ENCODE measurements around the gene LRRC75A.
"Not testable (repeated sequence)": the region's sequence is repeated elsewhere in the genome, so short reads cannot be mapped to it uniquely, and the experiment has no call there.

Gene LRRC75A

DNA sequence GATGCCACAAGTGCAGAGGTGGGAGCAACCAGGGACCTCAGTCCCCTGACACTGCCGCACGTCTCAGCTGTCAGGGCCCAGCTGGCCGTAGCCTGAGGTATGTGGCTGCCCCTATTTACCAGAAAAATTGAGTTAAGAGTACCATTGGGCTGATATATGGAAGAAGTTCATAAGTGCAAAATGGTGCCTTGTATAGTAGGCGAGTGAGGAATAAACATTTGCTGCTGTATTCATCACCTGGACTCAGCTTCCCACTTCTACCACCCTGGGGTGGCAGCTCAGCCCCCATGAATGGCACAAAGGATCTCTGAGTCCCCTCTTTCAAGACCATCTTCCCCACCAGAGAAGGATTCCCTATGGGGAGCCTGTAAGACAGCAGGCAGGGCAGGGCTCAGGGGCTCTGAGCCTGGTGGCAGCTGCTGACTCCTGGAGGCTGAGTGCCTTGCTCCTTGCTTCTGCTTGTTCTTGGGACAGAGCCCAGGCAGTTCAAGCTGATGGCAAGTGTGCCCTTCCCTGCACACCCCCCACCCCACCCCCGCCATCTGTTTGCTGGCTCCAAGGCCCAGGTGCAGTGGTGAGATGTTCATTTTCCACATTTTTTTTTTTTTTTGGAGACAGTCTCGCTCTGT lies 47.6 kb downstream of the LRRC75A start:
- no peaks in the 10 kb centered on the region for H3K9me3 ChIP-seq
- intact Hi-C loops (cut with DNase I; ENCODE audit: low total_unique reads), result no loop called here

DNA sequence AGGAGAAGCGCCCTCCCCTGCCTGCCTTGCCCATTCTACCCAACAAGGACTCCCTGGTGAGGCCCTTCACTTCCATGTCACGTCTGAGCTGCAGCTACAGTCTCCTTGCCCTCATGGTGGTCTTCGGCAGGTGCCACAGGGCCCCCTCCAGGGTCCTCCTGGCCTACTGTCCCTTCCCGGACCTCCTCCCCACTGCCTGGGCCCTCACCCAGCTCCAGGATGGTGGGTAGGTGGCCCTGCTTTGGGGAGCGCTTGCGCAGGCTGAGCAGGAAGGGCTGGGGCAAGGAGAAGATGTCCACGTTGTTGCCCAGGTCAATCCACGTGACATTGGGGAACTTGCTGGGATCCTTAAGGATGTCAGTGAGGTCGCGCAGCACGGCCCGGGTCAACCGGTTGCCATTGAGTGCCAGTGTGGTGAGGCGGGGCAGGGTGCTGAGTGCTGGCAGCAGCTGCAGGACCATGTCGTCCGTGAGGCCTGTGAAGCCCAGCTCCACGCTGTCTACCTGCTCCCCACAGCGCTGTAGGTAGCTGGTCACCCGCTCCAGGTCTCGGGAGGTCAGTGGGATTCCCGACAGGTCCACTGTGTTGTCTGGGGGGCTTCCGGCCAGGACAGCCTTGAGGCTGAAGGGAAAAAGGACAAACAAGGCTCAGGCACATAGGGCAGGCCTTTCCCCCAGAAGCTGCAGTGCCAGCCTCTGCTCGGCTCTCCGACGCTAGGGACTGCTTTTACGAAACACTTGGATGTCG lies 48.3 kb downstream of the LRRC75A start:
- Histone ChIP-seq H3K4me1 (peaks cover 0 to 34% (median 26%) of the 10 kb centered on the region in 4 donors), H3K27me3 (no peaks in the 10 kb centered on the region), H3K36me3 (peaks cover 0 to 75% (median 55%) of the 10 kb centered on the region in 3 donors), H3K27ac (no peak overlapping the region), H3K9me3 (no peaks in the 10 kb centered on the region), H3K4me3 (no peak overlapping the region)
- no peak for DNase-seq
- TF ChIP-seq, protein P1, sequence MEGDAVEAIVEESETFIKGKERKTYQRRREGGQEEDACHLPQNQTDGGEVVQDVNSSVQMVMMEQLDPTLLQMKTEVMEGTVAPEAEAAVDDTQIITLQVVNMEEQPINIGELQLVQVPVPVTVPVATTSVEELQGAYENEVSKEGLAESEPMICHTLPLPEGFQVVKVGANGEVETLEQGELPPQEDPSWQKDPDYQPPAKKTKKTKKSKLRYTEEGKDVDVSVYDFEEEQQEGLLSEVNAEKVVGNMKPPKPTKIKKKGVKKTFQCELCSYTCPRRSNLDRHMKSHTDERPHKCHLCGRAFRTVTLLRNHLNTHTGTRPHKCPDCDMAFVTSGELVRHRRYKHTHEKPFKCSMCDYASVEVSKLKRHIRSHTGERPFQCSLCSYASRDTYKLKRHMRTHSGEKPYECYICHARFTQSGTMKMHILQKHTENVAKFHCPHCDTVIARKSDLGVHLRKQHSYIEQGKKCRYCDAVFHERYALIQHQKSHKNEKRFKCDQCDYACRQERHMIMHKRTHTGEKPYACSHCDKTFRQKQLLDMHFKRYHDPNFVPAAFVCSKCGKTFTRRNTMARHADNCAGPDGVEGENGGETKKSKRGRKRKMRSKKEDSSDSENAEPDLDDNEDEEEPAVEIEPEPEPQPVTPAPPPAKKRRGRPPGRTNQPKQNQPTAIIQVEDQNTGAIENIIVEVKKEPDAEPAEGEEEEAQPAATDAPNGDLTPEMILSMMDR (IDR thresholded peaks at IDR 0.05), result no peak
- intact Hi-C loops (cut with DNase I; ENCODE audit: low total_unique reads), result no loop called here

More for the DNA sequence above, 47.6 kb downstream of the LRRC75A start:
- TF ChIP-seq, protein P1 (IDR thresholded peaks at IDR 0.05), result no peak
- DNase-seq, result no peak
- Histone ChIP-seq H3K4me3 (no peak overlapping the region), H3K4me1 (peaks cover 0 to 33% (median 26%) of the 10 kb centered on the region in 4 donors), H3K36me3 (peaks cover 0 to 82% (median 55%) of the 10 kb centered on the region in 3 donors), H3K27me3 (no peaks in the 10 kb centered on the region), H3K27ac (no peak overlapping the region)

DNA sequence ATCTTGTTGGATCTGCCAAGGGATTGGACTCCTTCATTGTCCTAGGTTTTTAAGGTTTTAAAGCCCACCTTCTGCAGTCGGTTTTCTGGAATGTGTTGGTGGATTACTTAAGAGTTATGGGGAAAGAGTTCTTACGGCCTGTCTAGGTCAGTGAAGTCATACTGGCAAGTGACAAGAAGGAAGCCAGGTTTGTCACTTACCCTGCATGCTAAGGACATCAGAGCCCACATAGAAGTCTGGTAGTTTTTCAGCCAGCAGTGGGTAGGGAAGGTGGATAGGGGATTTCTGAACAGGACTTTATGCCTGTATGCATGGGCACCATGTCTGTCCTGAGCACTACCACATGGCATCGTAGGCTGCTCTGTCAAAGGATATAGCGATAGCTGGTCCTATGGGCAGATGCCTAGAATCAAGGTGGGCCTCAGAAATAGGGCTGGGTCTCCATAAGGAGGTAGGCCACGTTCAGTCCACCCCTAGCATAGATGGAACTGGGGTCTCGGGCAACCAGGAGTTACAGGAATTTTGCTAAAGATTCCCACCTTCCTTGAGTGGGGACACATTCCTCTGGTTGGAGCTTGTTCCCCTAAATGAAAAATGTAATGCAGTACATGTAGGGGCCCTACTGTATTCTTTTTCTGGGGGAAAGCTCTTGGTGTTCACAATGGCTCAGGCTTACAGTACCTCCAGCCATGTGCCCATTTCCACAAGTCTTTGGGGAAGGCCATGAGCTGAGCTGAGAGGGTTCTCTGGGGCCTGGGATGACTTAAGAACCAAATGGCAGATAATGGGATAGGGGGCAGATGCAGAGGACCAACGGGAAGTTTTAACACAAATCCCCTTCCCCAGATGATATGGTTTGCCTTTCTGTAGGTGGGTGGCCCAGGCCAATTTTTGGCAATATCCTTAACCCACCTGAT lies 49.1 kb downstream of the LRRC75A start:
- intact Hi-C loops (cut with DNase I; ENCODE audit: low total_unique reads), result no loop called here
- TF ChIP-seq, protein P1 (IDR thresholded peaks at IDR 0.05), result no peak
- DNase-seq, result no peak
- Histone ChIP-seq H3K9me3 (no peaks in the 10 kb centered on the region), H3K4me3 (no peak overlapping the region), H3K36me3 (peaks cover 0 to 67% (median 50%) of the 10 kb centered on the region in 3 donors), H3K27me3 (no peaks in the 10 kb centered on the region), H3K27ac (no peak overlapping the region), H3K4me1 (peaks cover 0 to 34% (median 30%) of the 10 kb centered on the region in 4 donors)

DNA sequence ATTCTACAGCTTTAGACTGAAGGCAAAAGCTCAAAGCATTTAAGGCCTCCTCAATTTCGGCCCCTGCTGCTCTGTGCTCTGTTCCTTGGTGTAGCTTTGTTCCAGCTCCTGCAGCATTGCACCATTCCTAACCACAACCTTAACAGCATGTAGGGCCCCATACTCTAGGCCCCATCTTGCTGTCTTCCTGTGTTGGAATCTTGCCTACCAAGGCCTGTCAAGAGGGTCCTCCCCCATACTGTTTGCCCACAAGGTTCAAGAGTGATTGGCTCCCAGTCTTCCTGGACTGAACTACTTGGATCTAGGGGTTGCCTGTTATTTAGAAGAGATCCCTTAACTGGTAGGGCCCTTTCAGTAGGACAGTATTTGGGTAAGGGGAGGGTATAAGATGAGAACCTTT lies 49.9 kb downstream of the LRRC75A start:
- no peak overlapping the region for H3K4me3 ChIP-seq
- peaks cover 0 to 34% (median 30%) of the 10 kb centered on the region in 4 donors for H3K4me1 ChIP-seq
- no peak overlapping the region for H3K27ac ChIP-seq
- peaks cover 0 to 60% (median 43%) of the 10 kb centered on the region in 3 donors for H3K36me3 ChIP-seq
- H3K9me3 ChIP-seq, result no peaks in the 10 kb centered on the region
- H3K27me3 ChIP-seq, result no peaks in the 10 kb centered on the region
- TF ChIP-seq, protein P1 (IDR thresholded peaks at IDR 0.05), result no peak
- DNase-seq, result no peak
- intact Hi-C loops (cut with DNase I; ENCODE audit: low total_unique reads), result no loop called here

DNA sequence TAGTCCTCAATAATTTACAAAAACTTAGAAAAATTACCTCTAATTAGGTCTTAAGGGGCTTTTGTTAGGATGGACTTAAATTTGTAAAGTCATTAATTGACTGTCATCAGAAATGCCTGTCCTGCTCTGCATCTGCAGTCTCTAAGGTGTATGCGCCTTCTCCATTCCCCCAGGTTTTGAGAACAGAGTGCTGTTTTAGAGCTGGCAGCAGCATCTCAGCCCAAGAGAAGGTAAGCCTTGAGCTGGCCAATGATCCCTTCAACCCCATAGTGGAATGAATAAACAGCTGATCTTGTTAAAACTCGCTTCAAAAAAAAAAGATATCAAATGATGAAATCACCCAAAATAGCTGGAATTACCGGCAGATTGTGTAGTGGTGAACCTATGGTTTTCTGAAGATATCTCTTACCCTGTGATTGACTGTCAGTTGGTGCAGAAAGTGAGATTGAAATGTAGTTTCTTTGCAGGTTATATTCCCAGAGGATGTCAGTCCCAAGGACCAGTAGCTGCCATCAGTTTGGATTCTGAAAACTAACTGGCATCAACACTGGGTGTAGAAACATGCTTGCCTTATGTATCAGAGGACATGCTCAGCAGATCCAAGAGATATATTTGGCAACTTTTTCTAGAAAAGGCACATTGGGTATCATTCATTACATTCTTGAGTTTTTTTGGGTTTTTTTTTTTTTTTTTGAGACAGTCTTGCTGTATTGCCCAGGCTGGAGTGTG lies 50.9 kb downstream of the LRRC75A start:
- peaks cover 0 to 34% (median 30%) of the 10 kb centered on the region in 4 donors for H3K4me1 ChIP-seq
- no peaks in the 10 kb centered on the region for H3K27me3 ChIP-seq
- DNase-seq, result no peak
- no peaks in the 10 kb centered on the region for H3K9me3 ChIP-seq
- peaks cover 0 to 49% (median 37%) of the 10 kb centered on the region in 3 donors for H3K36me3 ChIP-seq
- TF ChIP-seq, protein P1 (IDR thresholded peaks at IDR 0.05), result no peak
- peak overlapping the region in 1 of 2 donors; percentile 7 for H3K27ac ChIP-seq
- no peak overlapping the region for H3K4me3 ChIP-seq
- intact Hi-C loops (cut with DNase I; ENCODE audit: low total_unique reads), result no loop called here

DNA sequence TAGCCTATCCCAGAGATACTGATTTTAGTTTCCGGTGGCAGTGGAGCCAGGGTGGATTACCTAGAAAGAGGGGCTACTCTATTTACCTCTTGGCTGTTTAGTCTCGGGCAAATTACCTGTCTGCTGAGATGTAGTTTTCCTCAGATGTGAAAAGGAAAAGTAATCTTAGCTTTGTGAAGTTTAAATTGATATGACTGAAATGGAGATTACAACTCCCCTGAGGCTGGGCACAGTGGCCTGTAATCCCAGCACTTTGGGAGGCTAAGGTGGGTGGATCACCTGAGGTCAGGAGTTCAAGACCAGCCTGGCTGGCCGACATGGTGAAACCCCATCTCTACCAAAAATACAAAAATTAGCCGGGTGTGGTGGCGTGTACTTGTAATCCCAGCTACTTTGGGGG lies 51.6 kb downstream of the LRRC75A start:
- H3K9me3 ChIP-seq; intact Hi-C loops (cut with DNase I; ENCODE audit: low total_unique reads); DNase-seq; H3K27me3 ChIP-seq: not testable (repeated sequence)
- Histone ChIP-seq H3K27ac (peak overlapping the region; percentile 7 to 83), H3K36me3 (peaks cover 0 to 42% (median 34%) of the 10 kb centered on the region in 3 donors), H3K4me1 (peaks cover 0 to 32% (median 30%) of the 10 kb centered on the region in 4 donors), H3K4me3 (peak overlapping the region; percentile 78 to 98)

Measured in tibial artery (tissue), 4 donors.